Peyer's patch (tissue), 4 donors: ENCODE results near the gene CBLN1. TPM values are rescaled to one million over a fixed set of nuclear protein-coding genes. Genes with fewer than 3 reads are reported as not detected.

Source experiments
- DNase-seq, 3 donors: peaks; one replicate each; pipeline ENCODE4 v3.0.0-alpha.2; 2017 to 2019
- H3K27ac ChIP-seq, 4 donors: fragments of 200-600 bp; sonication (generic); one replicate each; pipeline ENCODE4 v1.5.1; 2016 to 2019
- H3K27me3 ChIP-seq, 2 donors: fragments of 200-600 bp; sonication (generic); one replicate each; pipeline ENCODE4 v1.5.1; 2019
- H3K36me3 ChIP-seq, 3 donors: fragments of 200-600 bp; sonication (generic); one replicate each; pipeline ENCODE4 v1.5.1; 2016 to 2019
- H3K4me1 ChIP-seq, 4 donors: fragments of 200-600 bp; sonication (generic); one replicate each; pipeline ENCODE4 v1.5.1; 2016 to 2019
- H3K4me3 ChIP-seq, 4 donors: fragments of 200-600 bp; sonication (generic); 1 replicate in 3 of 4; 2 replicates in 1 of 4; pipeline ENCODE4 v1.5.1; 2016 to 2019; ENCODE audit warnings: mild to moderate bottlenecking in 1 of 4
- H3K9me3 ChIP-seq, 4 donors: fragments of 200-600 bp; sonication (generic); one replicate each; pipeline ENCODE4 v1.5.1; 2016 to 2019; ENCODE audit warnings: mild to moderate bottlenecking in 1 of 4
- POLR2A ChIP-seq, 2 donors: fragments of 450-650 bp; IDR thresholded peaks; one replicate each; pipeline ENCODE4 v1.5.1; 2017; ENCODE audit warnings: antibody characterized with exemption in 2 of 2, mild to moderate bottlenecking in 2 of 2, moderate library complexity in 2 of 2
- total RNA-seq, 4 donors: library from RNA; depleted of rRNA; stranded (reverse); fragments of >200 nt; gene quantifications; one replicate each; pipeline ENCODE4 v1.1.0, GENCODE V29; 2016
- TF ChIP-seq, protein P1 (sequence below), 6 experiments: fragments of 450-650 bp in 4 of 6; fragments of 200-600 bp in 2 of 6; sonication (generic) in 1 of 6; IDR thresholded peaks; one replicate each; pipeline ENCODE4 v1.5.1; 2017 to 2019; ENCODE audit warnings: antibody characterized with exemption in 6 of 6, mild to moderate bottlenecking in 3 of 6, moderate library complexity in 1 of 6

Gene CBLN1
- total RNA-seq, 4 donors from 2014 or later: 2.1 TPM; not detected in 3

DNA sequence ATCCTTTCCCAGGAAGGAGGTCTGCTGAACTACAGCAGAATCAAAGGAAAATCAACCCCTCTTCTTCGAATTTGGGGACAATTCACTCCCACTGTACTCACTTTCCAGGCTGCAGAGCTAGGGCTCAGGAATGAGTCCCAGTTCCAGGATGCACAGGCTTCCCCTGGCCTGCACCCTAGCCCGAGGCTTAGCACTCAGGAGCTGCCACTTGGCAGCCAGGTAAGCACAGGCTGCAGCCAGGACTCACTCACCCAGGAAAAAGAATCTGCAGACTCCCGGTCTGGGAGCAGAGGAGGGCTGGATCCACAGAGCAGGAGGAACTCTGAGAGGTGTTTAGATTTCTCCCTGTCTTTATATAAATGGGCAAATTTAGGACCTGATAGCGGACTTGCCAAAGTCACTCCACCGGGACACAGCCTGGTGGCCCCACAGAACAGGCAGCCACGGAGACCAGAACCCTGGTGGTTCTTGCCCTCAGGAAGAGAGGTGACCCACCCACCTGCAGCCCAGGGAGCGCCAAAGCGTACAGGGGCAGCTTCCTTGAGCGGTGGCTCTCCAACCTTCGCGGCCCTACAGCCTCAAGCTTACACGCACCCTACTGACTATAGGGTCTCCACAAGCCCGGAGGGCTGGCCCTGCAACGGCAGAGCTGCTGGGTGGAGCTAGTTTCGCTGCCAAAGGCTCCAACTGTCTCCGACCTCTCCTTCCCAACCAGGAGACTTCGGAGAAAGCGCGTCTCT, 4.8 kb downstream of the CBLN1 start:
- no peak overlapping the region for H3K4me3 ChIP-seq

DNA sequence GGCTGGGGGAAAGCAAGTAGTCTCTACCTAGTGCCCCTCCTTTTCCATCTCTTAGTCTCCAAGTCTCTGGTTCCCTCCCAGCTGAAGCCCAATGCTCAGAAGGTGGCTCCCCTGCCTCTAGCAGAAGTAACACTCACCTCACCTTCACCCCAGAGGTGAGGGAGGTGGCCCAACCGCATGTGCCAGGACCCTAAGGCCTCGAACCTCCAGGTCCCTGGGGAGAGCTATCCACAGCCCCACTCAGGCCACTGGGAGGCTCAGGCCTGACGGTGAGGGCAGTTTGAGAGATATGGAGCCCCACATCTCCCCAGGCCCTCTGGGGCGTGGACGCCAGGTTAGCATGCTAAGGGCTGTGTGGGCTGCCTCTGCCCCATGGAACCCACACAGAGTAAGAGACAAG, 5.8 kb downstream of the CBLN1 start:
- Histone ChIP-seq H3K4me3 (no peak overlapping the region), H3K36me3 (no peaks in the 10 kb centered on the region), H3K4me1 (peaks cover 0 to 17% (median under 1%) of the 10 kb centered on the region in 4 donors), H3K27ac (no peak overlapping the region), H3K27me3 (peaks cover 0 to 60% of the 10 kb centered on the region in 2 donors), H3K9me3 (no peaks in the 10 kb centered on the region)
- TF ChIP-seq POLR2A (IDR thresholded peaks at IDR 0.05): no peak
- TF ChIP-seq, protein P1, sequence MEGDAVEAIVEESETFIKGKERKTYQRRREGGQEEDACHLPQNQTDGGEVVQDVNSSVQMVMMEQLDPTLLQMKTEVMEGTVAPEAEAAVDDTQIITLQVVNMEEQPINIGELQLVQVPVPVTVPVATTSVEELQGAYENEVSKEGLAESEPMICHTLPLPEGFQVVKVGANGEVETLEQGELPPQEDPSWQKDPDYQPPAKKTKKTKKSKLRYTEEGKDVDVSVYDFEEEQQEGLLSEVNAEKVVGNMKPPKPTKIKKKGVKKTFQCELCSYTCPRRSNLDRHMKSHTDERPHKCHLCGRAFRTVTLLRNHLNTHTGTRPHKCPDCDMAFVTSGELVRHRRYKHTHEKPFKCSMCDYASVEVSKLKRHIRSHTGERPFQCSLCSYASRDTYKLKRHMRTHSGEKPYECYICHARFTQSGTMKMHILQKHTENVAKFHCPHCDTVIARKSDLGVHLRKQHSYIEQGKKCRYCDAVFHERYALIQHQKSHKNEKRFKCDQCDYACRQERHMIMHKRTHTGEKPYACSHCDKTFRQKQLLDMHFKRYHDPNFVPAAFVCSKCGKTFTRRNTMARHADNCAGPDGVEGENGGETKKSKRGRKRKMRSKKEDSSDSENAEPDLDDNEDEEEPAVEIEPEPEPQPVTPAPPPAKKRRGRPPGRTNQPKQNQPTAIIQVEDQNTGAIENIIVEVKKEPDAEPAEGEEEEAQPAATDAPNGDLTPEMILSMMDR (IDR thresholded peaks at IDR 0.05): no peak
- no peak for DNase-seq

More for the DNA sequence above, 4.8 kb downstream of the CBLN1 start:
- Histone ChIP-seq H3K4me1 (peaks cover 0 to 25% (median 5%) of the 10 kb centered on the region in 4 donors), H3K27ac (no peak overlapping the region), H3K9me3 (no peaks in the 10 kb centered on the region), H3K36me3 (no peaks in the 10 kb centered on the region), H3K27me3 (peaks cover 0 to 68% of the 10 kb centered on the region in 2 donors)
- TF ChIP-seq, protein P1 (IDR thresholded peaks at IDR 0.05): no peak
- no peak for TF ChIP-seq POLR2A (IDR thresholded peaks at IDR 0.05)
- DNase-seq: no peak

DNA sequence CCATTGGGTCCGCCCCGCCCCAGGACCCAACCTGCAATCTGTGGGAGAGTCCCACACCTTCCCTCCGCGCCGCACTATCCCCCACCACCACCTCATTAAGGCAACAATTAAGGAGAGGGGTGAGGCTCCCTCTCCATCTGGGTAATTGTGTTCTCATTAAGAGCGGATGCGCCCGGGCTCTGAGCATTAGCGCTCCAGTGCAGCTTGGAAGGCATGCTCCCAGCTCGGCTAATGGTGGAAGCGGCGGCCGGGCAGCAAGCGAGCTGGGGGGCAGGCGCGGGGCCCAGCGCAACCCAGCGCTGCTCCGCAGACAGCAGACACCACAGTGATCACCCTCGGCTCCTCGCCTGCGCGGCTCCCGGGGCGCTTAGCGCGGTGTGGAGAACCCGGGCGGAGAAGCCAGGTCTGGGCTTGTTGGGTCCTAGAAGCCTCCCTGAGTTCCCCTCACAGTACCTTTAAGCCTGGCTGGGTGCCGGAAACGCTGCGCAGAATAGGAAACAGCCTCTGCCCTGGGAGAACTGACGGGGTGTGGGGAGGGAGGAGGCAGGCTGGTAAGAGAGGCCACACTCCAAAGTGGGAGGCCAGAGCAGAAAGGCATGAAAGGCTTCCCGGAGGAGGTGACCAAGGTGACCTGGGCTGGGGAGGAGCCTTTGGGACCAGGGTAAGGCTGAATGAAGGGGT, 6.4 kb downstream of the CBLN1 start:
- Histone ChIP-seq H3K27ac (no peak overlapping the region), H3K9me3 (no peaks in the 10 kb centered on the region), H3K27me3 (peaks cover 0 to 53% of the 10 kb centered on the region in 2 donors), H3K4me1 (peaks cover 0 to 12% (median 0%) of the 10 kb centered on the region in 4 donors), H3K36me3 (no peaks in the 10 kb centered on the region), H3K4me3 (no peak overlapping the region)
- TF ChIP-seq, protein P1 (IDR thresholded peaks at IDR 0.05): no peak
- TF ChIP-seq POLR2A (IDR thresholded peaks at IDR 0.05): no peak
- no peak for DNase-seq

DNA sequence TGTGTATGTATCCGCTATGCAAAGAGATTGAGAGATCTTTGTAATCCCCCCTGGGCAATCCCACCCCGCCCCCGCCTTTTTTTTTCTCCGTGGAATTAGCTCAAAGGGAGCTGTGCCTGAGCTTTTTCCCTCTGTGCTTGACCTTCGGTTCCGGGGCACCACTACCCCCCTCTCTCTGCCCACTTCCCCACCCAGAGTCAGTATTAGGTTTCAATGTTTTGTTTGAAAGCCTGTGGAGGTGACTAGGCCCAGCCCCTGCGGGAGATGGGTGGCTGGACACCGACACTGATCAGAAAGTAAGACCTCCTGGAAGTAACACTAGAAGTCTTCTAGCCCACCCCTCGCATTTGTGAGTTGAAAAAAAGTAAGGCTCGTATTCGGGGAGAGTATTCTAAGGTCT, 7.0 kb downstream of the CBLN1 start:
- no peaks in the 10 kb centered on the region for H3K9me3 ChIP-seq
- H3K36me3 ChIP-seq: no peaks in the 10 kb centered on the region
- H3K27me3 ChIP-seq: peaks cover 0 to 47% of the 10 kb centered on the region in 2 donors
- H3K4me1 ChIP-seq: peaks cover 0 to 6% (median 0%) of the 10 kb centered on the region in 4 donors
- no peak overlapping the region for H3K27ac ChIP-seq
- no peak overlapping the region for H3K4me3 ChIP-seq
- DNase-seq: no peak
- no peak for TF ChIP-seq POLR2A (IDR thresholded peaks at IDR 0.05)
- TF ChIP-seq, protein P1 (IDR thresholded peaks at IDR 0.05): no peak

DNA sequence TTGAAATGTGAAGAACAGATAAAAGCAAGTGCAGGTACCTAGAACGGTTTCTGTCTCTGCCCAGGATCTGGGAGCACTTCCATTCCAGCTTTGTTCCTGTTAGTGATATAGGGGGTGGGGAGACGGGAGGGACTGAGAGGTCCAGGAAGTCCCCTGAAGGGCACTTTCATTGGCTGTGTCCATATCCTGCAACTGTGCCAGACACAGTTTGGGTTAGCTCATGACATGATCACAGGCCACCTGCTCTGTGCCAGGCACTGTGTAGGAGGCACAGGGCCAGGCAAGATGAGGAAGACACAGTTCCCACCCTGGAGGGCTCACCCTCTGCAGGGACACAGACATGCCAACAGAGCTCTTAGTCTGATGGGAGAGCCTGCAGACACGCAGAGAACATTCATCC, 7.9 kb downstream of the CBLN1 start:
- Histone ChIP-seq H3K9me3 (no peaks in the 10 kb centered on the region), H3K27me3 (peaks cover 0 to 40% of the 10 kb centered on the region in 2 donors), H3K4me1 (no peaks in the 10 kb centered on the region), H3K27ac (no peak overlapping the region), H3K4me3 (no peak overlapping the region), H3K36me3 (no peaks in the 10 kb centered on the region)
- TF ChIP-seq POLR2A (IDR thresholded peaks at IDR 0.05): no peak
- TF ChIP-seq, protein P1 (IDR thresholded peaks at IDR 0.05): no peak
- no peak for DNase-seq
